ENCODE data around the gene CDK5RAP2. TPM values are rescaled to one million over a fixed set of nuclear protein-coding genes. Genes with fewer than 3 reads are reported as not detected.

CDK5RAP2 gene
- total and polyA plus RNA-seq, 8 donors: 24.7 to 438 (median 31.3) TPM

GRCh38 chr9:120410925-120411501, 169.0 kb downstream of the CDK5RAP2 start:
- H3K4me3 ChIP-seq: no peak overlapping the region
- TF ChIP-seq CTCF (IDR thresholded peaks at IDR 0.05) (no peak), POLR2AphosphoS5 (IDR thresholded peaks at IDR 0.05) (no peak), EP300 (IDR thresholded peaks at IDR 0.05) (no peak), POLR2A (IDR thresholded peaks at IDR 0.05) (no peak)
- peaks cover 23 to 77% (median 63%) of the 10 kb centered on the region in 4 donors for H3K36me3 ChIP-seq
- peaks cover 0 to 50% (median 23%) of the 10 kb centered on the region in 4 donors for H3K4me1 ChIP-seq
- intact Hi-C loops (cut with DNase I; ENCODE audit: low total_unique reads): no loop called here
- DNase-seq: no peak
- WGBS, 5 donors: 42 to 64% (median 54%) methylated on average over 3 of the region's 3 CpGs
- H3K27ac ChIP-seq: peak overlapping the region in 3 of 5 donors; percentile 24 to 66 (median 49)
- H3K9me3 ChIP-seq: no peaks in the 10 kb centered on the region
- H3K27me3 ChIP-seq: no peaks in the 10 kb centered on the region

GRCh38 chr9:120408680-120409258, 171.2 kb downstream of the CDK5RAP2 start:
- no peak overlapping the region for H3K4me3 ChIP-seq
- no peak for DNase-seq
- 73 to 93% (median 80%) methylated on average over 12 to 14 of the region's 14 CpGs for WGBS, 5 donors
- no peaks in the 10 kb centered on the region for H3K27me3 ChIP-seq
- H3K27ac ChIP-seq: peak overlapping the region in 1 of 5 donors; percentile 33
- H3K36me3 ChIP-seq: peaks cover 35 to 83% (median 71%) of the 10 kb centered on the region in 4 donors
- intact Hi-C loops (cut with DNase I; ENCODE audit: low total_unique reads): no loop called here
- no peaks in the 10 kb centered on the region for H3K9me3 ChIP-seq
- TF ChIP-seq POLR2A (IDR thresholded peaks at IDR 0.05) (no peak), POLR2AphosphoS5 (IDR thresholded peaks at IDR 0.05) (no peak), CTCF (IDR thresholded peaks at IDR 0.05) (no peak), EP300 (IDR thresholded peaks at IDR 0.05) (no peak)
- peaks cover 0 to 50% (median 22%) of the 10 kb centered on the region in 4 donors for H3K4me1 ChIP-seq

- DNase-seq: no peak
- 94 to 97% (median 95%) methylated on average over 2 of the region's 2 CpGs for WGBS, 5 donors
- H3K9me3 ChIP-seq: no peaks in the 10 kb centered on the region
- H3K4me1 ChIP-seq: peaks cover 0 to 23% (median 7%) of the 10 kb centered on the region in 4 donors
- TF ChIP-seq CTCF (IDR thresholded peaks at IDR 0.05) (no peak), POLR2AphosphoS5 (IDR thresholded peaks at IDR 0.05) (no peak), POLR2A (IDR thresholded peaks at IDR 0.05) (no peak), EP300 (IDR thresholded peaks at IDR 0.05) (no peak)
- intact Hi-C loops (cut with DNase I; ENCODE audit: low total_unique reads): no loop called here
- H3K36me3 ChIP-seq: peaks cover 51 to 97% (median 95%) of the 10 kb centered on the region in 4 donors
- no peak overlapping the region for H3K27ac ChIP-seq
- H3K4me3 ChIP-seq: no peak overlapping the region
- H3K27me3 ChIP-seq: no peaks in the 10 kb centered on the region
Observed at GRCh38 chr9:120405860-120406259, 174.1 kb downstream of the CDK5RAP2 start.

- WGBS, 5 donors: 98 to 100% (median 100%) methylated on average over 1 of the region's 1 CpG
- Histone ChIP-seq H3K4me3 (no peak overlapping the region), H3K27me3 (no peaks in the 10 kb centered on the region), H3K36me3 (peaks cover 58 to 98% (median 98%) of the 10 kb centered on the region in 4 donors), H3K27ac (no peak overlapping the region), H3K4me1 (peaks cover 0 to 17% (median 6%) of the 10 kb centered on the region in 4 donors), H3K9me3 (no peaks in the 10 kb centered on the region)
- DNase-seq: no peak
- TF ChIP-seq CTCF (IDR thresholded peaks at IDR 0.05) (no peak), POLR2A (IDR thresholded peaks at IDR 0.05) (no peak)
- intact Hi-C loops (cut with DNase I; ENCODE audit: low total_unique reads): no loop called here
Observed at GRCh38 chr9:120405134-120405533, 174.8 kb downstream of the CDK5RAP2 start.
